Measurements from ENCODE around the gene CAPZB.

GRCh38 chr1:19348441-19349198 lies 136.7 kb downstream of the CAPZB start:
- TF ChIP-seq CTCF (conservative IDR thresholded peaks at IDR 0.05; ENCODE audit: low read depth, low read length): no peak
- no peak for TF ChIP-seq POLR2A (IDR thresholded peaks at IDR 0.05; ENCODE audit: low read depth, low read length)
- TF ChIP-seq ELK1 (IDR thresholded peaks at IDR 0.05; ENCODE audit: borderline replicate concordance, low read depth, low read length): no peak
- TF ChIP-seq RCOR1 (IDR thresholded peaks at IDR 0.05; ENCODE audit: insufficient replicate concordance, low read length): no peak
- TF ChIP-seq RAD21 (IDR thresholded peaks at IDR 0.05; ENCODE audit: low read length): no peak
- TF ChIP-seq RFX5 (IDR thresholded peaks at IDR 0.05; ENCODE audit: low read depth, low read length): no peak
- no peak for TF ChIP-seq SMC3 (IDR thresholded peaks at IDR 0.05; ENCODE audit: low read depth, low read length)
- no peak for TF ChIP-seq USF2 (IDR thresholded peaks at IDR 0.05; ENCODE audit: low read depth, low read length)
- TF ChIP-seq CEBPB (IDR thresholded peaks at IDR 0.05; ENCODE audit: low read depth, low read length): no peak
- no peak for TF ChIP-seq MAFK (IDR thresholded peaks at IDR 0.05; ENCODE audit: low read depth, low read length)
- no peak for TF ChIP-seq MAZ (IDR thresholded peaks at IDR 0.05; ENCODE audit: borderline replicate concordance, low read depth, low read length)
- no peak for TF ChIP-seq FOS (IDR thresholded peaks at IDR 0.05; ENCODE audit: low read depth, low read length)
- no peak for TF ChIP-seq CHD1 (IDR thresholded peaks at IDR 0.05; ENCODE audit: low read depth, low read length)
